WI38 (cell line): Measurements from ENCODE around the gene SLC11A2.
A peak's percentile ranks its signal among the peaks of the same experiment; 100 is the strongest.

Source experiments
- H3K4me3 ChIP-seq: 2 replicates; pipeline ENCODE4 v1.5.1; 2011; ENCODE audit warnings: low read depth, mild to moderate bottlenecking, control low read depth, low read length
- TF ChIP-seq, protein P1 (sequence below): IDR thresholded peaks from 2 replicates; pipeline ENCODE4 v1.5.1; 2012; ENCODE audit warnings: low read depth, mild to moderate bottlenecking, control low read depth, low read length

SLC11A2 gene

DNA sequence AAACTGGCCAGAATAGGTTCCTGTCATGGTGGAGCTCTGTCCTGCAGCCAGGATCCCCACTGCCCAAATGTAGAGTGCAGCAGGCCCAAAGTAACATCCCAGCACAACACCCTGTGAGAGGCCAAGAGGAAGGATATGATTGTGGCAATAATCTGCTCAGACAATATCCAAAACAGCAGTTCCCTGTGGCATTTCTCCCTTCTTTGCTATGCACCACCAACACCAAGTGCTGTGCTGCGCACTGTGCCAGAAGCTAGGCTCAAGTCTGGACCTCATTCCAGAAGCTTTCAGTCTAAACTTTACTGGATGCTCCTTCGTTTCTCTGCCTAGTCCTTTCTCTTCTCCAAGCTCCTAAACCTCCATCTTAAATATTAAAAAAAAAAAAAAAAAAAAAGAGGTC is 33.4 kb downstream of the SLC11A2 start:
- TF ChIP-seq, protein P1, sequence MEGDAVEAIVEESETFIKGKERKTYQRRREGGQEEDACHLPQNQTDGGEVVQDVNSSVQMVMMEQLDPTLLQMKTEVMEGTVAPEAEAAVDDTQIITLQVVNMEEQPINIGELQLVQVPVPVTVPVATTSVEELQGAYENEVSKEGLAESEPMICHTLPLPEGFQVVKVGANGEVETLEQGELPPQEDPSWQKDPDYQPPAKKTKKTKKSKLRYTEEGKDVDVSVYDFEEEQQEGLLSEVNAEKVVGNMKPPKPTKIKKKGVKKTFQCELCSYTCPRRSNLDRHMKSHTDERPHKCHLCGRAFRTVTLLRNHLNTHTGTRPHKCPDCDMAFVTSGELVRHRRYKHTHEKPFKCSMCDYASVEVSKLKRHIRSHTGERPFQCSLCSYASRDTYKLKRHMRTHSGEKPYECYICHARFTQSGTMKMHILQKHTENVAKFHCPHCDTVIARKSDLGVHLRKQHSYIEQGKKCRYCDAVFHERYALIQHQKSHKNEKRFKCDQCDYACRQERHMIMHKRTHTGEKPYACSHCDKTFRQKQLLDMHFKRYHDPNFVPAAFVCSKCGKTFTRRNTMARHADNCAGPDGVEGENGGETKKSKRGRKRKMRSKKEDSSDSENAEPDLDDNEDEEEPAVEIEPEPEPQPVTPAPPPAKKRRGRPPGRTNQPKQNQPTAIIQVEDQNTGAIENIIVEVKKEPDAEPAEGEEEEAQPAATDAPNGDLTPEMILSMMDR = no peak
- no peak overlapping the region for H3K4me3 ChIP-seq

DNA sequence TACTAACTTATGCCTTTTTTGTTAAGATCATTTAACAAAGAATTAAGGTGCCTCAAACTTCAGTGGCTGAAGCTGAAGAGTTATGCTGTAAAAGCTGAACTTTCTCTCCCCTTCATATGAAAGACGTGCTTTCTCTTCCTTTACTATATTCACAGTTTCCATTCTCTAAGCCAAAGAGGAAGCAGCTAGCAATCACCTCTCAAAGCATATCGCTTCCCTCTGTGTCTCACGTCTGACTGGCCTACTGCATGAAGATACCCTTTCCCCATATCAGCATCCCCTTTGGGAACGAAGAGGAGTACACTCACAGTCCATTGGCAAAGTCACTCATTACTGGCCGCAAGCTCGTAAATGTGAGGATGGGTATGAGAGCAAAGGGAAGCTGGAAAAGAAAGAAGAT is 34.9 kb downstream of the SLC11A2 start:
- no peak overlapping the region for H3K4me3 ChIP-seq
- TF ChIP-seq, protein P1 = no peak

DNA sequence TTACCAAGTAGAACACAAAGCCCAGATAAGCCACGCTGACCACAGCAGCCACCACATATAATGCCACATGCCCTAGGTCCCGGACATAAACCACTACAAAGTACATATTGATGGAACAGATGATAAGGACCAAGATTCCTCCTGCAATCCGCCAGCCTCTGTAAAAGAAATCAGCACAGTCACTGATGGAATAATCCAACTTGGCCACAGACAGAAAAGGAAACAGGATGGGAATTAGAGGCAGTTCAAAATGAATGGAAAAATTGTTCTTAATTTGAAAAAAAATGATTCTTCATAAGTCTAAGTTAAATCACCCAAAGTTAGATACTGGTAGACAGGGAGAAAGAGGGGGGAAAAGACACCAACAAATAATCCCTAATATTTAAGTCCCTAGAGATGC is 35.4 kb downstream of the SLC11A2 start:
- no peak overlapping the region for H3K4me3 ChIP-seq
- TF ChIP-seq, protein P1 = no peak

DNA sequence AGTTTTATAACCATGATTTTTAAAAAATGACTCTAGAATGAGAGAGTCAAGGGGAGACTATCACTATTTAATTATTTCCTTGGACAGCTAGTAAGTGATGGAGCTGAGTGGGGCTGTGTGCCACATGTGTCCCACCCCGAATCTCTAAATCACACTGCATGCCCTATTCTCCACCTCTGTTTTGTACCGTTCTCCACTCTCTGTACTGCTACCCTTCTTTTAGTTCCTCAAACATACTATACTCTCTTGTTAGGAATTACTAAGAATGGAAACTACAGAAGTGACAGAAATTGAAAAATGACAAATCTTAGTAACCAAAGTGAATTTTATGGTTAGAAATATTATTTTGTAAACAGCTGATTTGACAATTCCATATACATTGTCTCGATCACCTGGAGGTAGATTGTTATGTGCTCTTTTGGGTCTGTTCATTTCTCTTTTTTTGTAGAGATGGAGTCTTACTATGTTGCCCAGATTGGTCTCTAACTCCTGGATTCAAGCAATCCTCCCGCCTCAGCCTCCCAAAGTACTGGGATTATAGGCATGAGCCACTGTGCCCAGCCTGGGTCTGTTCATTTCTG is 35.9 kb downstream of the SLC11A2 start:
- no peak overlapping the region for H3K4me3 ChIP-seq
- TF ChIP-seq, protein P1 = no peak

DNA sequence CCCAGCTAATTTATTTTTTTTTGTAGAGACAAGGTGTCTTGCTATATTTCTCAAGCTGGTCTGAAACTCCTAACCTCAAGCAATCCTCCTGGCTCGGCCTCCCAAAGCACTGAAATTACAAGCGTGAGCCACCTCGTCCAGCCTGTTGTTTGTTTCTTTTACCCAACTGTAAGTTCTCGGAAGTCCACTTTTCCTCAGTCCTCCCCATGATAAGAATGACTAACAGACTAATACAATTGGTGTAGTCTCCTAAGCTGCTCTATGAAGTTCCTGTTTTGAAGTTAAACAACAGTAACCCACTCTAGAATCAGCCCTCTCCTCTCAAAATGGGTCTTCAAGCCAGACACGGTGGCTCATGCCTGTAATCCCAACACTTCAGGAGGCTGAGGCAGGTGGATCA is 37.3 kb downstream of the SLC11A2 start:
- TF ChIP-seq, protein P1 = no peak
- H3K4me3 ChIP-seq = no peak overlapping the region

DNA sequence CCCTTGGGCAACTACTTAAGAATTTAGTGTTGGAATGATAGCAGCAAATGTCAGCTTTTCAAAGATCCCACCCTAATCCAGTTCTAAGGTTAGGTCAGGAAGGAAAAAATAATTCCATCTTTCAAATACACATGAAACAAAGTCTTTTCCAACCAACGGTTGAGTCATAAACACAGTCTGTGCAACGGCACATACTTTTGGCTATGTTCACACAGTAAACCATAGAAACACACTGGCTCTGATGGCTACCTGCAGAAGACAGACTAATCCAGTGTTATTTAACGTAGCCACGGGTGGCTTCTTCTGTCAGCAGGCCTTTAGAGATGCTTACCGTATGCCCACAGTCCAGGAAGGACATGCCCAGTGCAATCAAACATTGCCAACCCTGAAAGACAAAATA is 38.1 kb downstream of the SLC11A2 start:
- no peak overlapping the region for H3K4me3 ChIP-seq
- TF ChIP-seq, protein P1 = no peak

DNA sequence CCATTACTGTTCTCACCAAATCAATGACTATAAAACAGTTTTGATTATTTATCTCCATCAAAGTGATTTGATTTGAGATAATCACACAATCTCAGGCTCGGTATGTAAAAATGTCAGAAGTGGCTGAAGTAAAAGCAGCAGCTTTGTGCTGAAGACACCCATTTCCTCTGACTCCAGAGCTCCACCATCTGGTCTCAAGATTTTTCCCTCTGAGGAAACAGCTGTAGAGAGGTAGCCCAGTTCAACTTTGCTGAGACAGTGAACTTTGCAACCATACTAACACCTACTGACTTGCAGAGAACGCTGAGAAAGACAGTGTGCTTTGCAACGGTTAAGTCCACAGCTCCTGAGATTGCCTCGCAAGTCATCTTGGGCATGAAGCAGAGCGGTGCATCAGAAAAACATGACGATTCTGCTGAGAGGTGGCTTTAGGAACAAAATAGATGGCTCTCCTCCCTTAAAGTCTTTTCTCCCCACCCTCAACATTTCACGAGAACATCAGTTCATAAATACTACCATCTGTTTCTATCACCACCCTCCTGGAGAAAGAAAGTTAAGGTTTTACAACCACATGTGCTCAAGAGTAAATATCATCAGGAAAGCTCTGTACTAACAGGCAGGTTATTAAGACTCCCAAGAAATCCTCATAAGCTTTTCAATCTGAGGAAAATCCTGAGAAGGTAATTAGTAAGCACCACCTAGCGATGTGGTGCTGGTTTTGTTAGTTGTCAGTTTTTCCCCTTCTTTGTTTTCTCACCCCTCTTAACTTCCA is 39.0 kb downstream of the SLC11A2 start:
- no peak overlapping the region for H3K4me3 ChIP-seq
- TF ChIP-seq, protein P1 = peak; percentile 63; the same call in 1 of the 2 replicates
